GM21360 (cell line): Measurements from ENCODE around the gene OR2T34.
"Not testable (repeated sequence)": the region's sequence is repeated elsewhere in the genome, so short reads cannot be mapped to it uniquely, and the experiment has no call there.

Experiments
- ATAC-seq: cut with Tn5 transposase; IDR thresholded peaks from one replicate; pipeline ENCODE4 v1.9.1; 2021; ENCODE audit warnings: mild to moderate bottlenecking, moderate library complexity; ENCODE audit not compliant: unreplicated experiment

OR2T34 gene

GRCh38 chr1:248574657-248575056 lies at the start of gene OR2T34:
Gene OR2T34, minus strand, starts transcription at chr1:248574757. Its CDS starts 0 bp downstream, at chr1:248574757.
- not testable (repeated sequence) for ATAC-seq

DNA sequence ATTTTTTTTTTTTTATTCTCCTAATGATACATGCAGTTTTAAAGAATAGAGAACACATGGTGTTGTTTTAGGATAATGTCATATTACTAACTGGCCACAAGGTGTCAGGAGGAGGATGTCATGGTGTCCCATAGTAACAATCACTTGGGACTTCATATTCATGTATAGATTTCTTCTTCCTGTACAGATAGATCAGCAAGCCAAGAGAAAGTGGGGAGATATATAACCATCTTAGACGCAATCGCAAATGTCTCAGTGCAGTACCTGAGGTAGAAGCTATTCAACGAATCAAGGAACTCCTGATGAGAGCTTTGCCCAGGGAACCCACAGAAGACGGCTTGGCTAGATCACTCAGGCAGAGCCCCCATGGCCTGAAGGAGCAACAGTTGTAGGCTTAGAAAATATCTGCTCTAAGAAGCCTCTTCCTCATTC lies 48.0 kb upstream of the OR2T34 start:
- ATAC-seq = peak; percentile 95

GRCh38 chr1:248621770-248622169 lies 47.2 kb upstream of the OR2T34 start:
- ATAC-seq = no peak

GRCh38 chr1:248618878-248619277 lies 44.3 kb upstream of the OR2T34 start:
- no peak for ATAC-seq

DNA sequence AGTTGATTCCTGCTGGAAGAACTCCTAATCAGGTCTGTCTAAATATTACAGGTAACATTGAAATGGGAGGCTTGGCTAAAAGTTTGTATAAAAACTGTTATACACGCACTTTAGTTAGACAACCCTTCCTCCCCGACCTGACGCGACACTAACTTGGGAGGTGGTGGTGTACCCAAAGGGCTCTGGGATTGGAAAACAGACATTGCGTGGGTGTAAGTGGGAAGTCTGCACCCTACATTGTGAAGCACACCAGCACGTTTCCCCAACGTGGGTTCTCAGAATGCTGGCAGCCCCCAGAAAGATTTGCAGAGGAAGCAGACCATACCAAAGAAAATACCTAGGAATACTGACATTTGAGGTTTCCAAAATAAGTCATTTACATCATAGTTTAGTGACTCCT lies 43.6 kb upstream of the OR2T34 start:
- no peak for ATAC-seq

DNA sequence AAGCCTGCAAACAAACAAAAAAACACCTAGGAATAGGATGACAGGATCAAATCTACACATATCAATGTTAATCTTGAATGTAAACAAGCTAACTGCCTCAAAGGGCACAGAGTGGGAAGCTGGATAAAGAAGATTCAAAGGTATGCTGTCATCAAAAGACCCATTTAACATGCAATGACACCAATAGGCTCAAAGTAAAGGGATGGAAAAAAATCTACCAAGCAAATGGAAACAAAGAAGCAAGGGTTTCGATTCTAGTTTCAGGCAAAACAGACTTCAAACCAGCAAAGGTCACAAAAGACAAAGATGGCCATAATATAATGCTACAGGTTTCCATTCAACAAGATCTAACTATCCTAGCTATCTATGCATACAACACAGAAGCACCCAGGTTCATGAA lies 39.2 kb upstream of the OR2T34 start:
- ATAC-seq = no peak

GRCh38 chr1:248611883-248612414 lies 37.4 kb upstream of the OR2T34 start:
- no peak for ATAC-seq

- no peak for ATAC-seq
Observed at GRCh38 chr1:248610301-248610700, 35.7 kb upstream of the OR2T34 start.

DNA sequence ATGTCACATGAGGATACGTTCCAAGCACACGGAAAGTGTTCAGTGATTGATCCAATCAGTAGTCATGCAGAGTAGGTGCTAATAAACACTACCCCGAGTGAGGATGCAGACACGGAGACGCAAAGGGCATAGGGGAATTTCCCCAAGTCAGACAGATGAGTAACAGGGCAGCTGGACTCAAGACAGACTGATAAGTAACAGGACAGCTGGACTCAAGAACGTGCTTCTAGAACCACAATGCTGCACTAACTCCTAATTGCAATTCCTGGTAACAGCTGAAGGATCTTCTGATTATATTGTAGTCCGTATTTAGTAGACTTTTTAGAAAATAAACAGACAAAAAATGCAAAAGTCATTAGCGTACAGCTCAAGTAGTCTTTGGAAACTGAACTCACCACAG lies 24.8 kb upstream of the OR2T34 start:
- ATAC-seq = no peak

- no peak for ATAC-seq
Observed at GRCh38 chr1:248597589-248597988, 23.0 kb upstream of the OR2T34 start, which contains the start of gene OR2T10. Gene OR2T10, minus strand, starts transcription at chr1:248597700. Its CDS starts 3,932 bp downstream, at chr1:248593768.

GRCh38 chr1:248596615-248597014 lies 22.1 kb upstream of the OR2T34 start:
- no peak for ATAC-seq

GRCh38 chr1:248593226-248593625 lies 18.7 kb upstream of the OR2T34 start:
- ATAC-seq = no peak

GRCh38 chr1:248592655-248593054 lies 18.1 kb upstream of the OR2T34 start:
- no peak for ATAC-seq

DNA sequence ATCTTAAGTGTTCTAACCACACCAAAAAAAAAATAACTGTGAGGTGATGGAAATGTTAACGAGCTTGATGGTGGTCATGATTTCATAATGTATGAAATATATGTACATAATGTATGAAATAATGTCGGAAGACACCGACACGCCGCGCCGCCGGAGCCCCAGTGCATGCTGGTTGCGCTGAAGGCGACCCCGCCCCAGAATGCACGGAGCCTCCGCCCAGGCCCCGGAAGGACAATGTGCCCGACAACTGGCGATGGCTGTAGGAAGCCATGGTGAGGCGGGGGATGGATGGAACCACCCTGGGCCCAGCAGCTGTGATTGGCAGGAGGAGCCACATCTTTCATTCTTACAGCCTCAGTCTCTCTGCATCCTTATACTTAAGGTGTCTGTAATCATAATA lies 15.5 kb upstream of the OR2T34 start:
- ATAC-seq = no peak

- no peak for ATAC-seq
Observed at GRCh38 chr1:248589334-248589733, 14.8 kb upstream of the OR2T34 start.

- ATAC-seq = no peak
Observed at GRCh38 chr1:248585266-248585665, 10.7 kb upstream of the OR2T34 start.

DNA sequence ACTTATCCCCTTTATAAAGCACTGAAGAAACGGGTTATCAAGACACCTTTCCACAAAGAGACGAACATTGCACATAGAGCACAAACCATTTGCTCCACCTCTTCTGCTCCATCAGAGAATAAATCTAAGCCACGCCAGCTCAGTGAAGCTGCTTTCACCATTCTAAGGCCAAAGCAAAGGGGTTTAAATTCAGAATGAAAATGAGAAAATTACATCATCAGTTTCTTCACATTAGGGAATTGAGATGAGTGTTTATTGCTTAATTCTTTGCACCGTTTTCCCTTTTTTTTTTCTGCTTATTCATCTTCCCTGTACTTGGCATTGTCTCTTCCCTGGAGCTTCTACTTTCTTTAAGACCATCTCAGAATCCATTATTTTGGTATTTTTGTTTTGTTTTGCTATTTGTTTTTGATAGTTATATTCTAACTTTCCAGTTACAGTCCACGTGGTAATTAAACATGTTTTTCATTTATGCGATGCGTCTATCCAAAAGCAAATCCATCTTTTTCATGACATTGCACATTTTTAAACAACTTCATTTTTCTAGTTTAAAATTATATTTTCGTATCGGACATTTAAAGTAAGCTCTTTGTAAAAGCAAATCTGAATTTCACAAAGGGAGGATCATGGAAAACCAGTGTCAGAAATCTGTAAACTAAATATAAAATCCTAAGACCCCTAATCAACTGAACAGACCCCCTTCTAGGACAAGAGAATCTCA lies 1.9 kb upstream of the OR2T34 start:
- no peak for ATAC-seq

DNA sequence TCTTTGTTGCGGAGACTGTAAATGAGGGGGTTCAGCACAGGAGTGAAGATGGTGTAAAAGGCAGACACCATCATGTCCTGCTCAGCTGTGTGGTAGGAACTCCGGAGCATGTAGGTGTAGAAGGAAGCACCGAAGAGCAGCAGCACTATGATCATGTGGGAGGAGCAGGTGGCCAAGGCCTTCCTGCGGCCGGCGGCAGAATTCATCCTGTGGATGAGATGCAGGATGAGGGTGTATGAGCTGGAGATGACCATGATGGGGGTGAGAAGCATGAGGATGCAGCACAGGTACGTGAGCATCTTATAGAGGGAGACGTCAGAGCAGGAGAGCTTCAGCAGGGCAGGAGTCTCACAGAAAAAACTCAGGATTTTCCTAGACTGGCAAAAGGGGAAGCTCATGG lies 701 bp downstream of the OR2T34 start:
- not testable (repeated sequence) for ATAC-seq

GRCh38 chr1:248572049-248572448 lies 2.5 kb downstream of the OR2T34 start:
- peak; percentile 77 for ATAC-seq

- ATAC-seq = not testable (repeated sequence)
Observed at GRCh38 chr1:248570811-248571210, 3.7 kb downstream of the OR2T34 start.

DNA sequence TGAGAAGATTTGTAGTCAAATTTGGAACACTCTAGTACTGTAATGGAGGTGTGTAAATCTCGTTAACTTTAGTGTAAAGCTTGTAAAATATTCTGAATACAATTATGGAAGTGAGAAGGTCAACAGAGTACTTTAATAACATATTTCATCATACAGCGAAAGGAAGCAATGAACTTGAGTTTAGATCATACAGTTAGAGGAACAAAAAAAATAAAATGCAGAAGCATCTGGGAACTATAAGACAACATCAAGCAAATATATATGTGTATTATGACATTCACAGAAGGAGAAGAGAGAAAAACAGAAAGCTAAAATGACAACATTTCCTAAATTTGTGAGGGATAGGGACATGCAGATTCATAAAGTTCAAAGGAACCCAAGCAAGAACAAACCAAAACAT lies 5.5 kb downstream of the OR2T34 start:
- ATAC-seq = not testable (repeated sequence)

- ATAC-seq = peak; percentile 66
Observed at GRCh38 chr1:248565530-248566373, 8.8 kb downstream of the OR2T34 start.
